ENCODE measurements around the gene TMEM161A. TPM values are rescaled to one million over a fixed set of nuclear protein-coding genes. Genes with fewer than 3 reads are reported as not detected.
"Not testable (repeated sequence)": the region's sequence is repeated elsewhere in the genome, so short reads cannot be mapped to it uniquely, and the experiment has no call there.

The TMEM161A gene
- polyA plus RNA-seq, 1 donor from 2014 or later, result 19.5 TPM

DNA sequence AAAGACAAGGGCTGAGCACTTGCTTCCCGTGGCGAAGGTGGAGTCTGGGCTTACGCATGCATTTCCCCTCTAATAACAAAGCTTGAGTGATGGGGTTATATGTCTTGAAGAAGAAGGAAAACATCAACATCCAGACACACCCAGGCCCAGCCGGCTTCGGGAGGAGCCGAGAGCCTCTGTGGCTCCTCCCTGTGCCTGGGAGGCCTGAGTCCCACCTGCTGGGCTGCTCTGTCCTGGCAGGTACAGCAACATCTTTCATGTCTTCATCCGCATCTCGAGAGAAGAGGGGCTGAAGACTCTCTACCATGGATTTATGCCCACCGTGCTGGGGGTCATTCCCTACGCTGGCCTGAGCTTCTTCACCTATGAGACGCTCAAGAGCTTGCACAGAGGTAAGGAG lies 30.6 kb downstream of the TMEM161A start:
- H3K9me3 ChIP-seq (ENCODE audit: low read length), result no peaks in the 10 kb centered on the region
- H3K4me3 ChIP-seq (ENCODE audit: low read length), result no peak overlapping the region
- no peaks in the 10 kb centered on the region for H3K9me2 ChIP-seq (ENCODE audit: insufficient read depth, low read length)
- no peaks in the 10 kb centered on the region for H3K79me2 ChIP-seq (replicated peaks; ENCODE audit: insufficient read depth, low read length)
- H3K27me3 ChIP-seq (ENCODE audit: insufficient read depth, low read depth, low read length), result no peaks in the 10 kb centered on the region
- H3K27ac ChIP-seq (ENCODE audit: low read length), result no peak overlapping the region
- H4K20me1 ChIP-seq (ENCODE audit: insufficient read depth), result no peaks in the 10 kb centered on the region
- no peaks in the 10 kb centered on the region for H3F3A ChIP-seq (ENCODE audit: insufficient read depth, low read length, poor library complexity, severe bottlenecking)
- H2AFZ ChIP-seq (ENCODE audit: low read depth, low read length), result no peak overlapping the region
- H3K9ac ChIP-seq (ENCODE audit: low read length), result no peak overlapping the region
- TF ChIP-seq MXI1 (conservative IDR thresholded peaks at IDR 0.05; ENCODE audit: poor library complexity, severe bottlenecking) (no peak), EP300 (conservative IDR thresholded peaks at IDR 0.05; ENCODE audit: poor library complexity, severe bottlenecking) (no peak)
- TF ChIP-seq, protein P1, sequence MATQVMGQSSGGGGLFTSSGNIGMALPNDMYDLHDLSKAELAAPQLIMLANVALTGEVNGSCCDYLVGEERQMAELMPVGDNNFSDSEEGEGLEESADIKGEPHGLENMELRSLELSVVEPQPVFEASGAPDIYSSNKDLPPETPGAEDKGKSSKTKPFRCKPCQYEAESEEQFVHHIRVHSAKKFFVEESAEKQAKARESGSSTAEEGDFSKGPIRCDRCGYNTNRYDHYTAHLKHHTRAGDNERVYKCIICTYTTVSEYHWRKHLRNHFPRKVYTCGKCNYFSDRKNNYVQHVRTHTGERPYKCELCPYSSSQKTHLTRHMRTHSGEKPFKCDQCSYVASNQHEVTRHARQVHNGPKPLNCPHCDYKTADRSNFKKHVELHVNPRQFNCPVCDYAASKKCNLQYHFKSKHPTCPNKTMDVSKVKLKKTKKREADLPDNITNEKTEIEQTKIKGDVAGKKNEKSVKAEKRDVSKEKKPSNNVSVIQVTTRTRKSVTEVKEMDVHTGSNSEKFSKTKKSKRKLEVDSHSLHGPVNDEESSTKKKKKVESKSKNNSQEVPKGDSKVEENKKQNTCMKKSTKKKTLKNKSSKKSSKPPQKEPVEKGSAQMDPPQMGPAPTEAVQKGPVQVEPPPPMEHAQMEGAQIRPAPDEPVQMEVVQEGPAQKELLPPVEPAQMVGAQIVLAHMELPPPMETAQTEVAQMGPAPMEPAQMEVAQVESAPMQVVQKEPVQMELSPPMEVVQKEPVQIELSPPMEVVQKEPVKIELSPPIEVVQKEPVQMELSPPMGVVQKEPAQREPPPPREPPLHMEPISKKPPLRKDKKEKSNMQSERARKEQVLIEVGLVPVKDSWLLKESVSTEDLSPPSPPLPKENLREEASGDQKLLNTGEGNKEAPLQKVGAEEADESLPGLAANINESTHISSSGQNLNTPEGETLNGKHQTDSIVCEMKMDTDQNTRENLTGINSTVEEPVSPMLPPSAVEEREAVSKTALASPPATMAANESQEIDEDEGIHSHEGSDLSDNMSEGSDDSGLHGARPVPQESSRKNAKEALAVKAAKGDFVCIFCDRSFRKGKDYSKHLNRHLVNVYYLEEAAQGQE (IDR thresholded peaks at IDR 0.05; ENCODE audit: borderline replicate concordance), result no peak
- no peak overlapping the region for H3K4me2 ChIP-seq (ENCODE audit: low read length)
- no peaks in the 10 kb centered on the region for H3K36me3 ChIP-seq (ENCODE audit: insufficient read depth, low read length)

DNA sequence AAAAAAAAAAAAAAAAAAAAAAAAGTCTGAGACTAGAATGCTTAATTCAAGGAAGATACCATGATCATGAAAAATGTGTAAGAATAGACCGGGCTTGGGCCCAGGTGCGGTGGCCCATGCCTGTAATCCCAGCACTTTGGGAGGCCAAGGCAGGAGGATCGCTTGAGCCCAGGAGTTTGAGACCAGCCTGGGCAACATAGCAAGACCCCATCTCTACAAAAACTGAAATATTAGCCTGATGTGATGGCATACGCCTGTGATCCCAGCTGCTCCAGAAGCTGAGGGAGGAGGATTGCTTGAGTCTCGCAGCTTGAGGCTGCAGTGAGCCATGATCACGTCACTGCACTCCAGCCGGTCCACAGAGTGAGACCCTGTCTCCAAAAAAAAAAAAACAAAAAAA lies 31.3 kb downstream of the TMEM161A start:
- not testable (repeated sequence) for H2AFZ ChIP-seq (ENCODE audit: low read depth, low read length); H3F3A ChIP-seq (ENCODE audit: insufficient read depth, low read length, poor library complexity, severe bottlenecking); H3K9ac ChIP-seq (ENCODE audit: low read length); H3K36me3 ChIP-seq (ENCODE audit: insufficient read depth, low read length); H3K9me3 ChIP-seq (ENCODE audit: low read length); H3K9me2 ChIP-seq (ENCODE audit: insufficient read depth, low read length); H4K20me1 ChIP-seq (ENCODE audit: insufficient read depth); H3K27ac ChIP-seq (ENCODE audit: low read length); H3K79me2 ChIP-seq (replicated peaks; ENCODE audit: insufficient read depth, low read length); H3K4me2 ChIP-seq (ENCODE audit: low read length); H3K4me3 ChIP-seq (ENCODE audit: low read length); H3K27me3 ChIP-seq (ENCODE audit: insufficient read depth, low read depth, low read length)

DNA sequence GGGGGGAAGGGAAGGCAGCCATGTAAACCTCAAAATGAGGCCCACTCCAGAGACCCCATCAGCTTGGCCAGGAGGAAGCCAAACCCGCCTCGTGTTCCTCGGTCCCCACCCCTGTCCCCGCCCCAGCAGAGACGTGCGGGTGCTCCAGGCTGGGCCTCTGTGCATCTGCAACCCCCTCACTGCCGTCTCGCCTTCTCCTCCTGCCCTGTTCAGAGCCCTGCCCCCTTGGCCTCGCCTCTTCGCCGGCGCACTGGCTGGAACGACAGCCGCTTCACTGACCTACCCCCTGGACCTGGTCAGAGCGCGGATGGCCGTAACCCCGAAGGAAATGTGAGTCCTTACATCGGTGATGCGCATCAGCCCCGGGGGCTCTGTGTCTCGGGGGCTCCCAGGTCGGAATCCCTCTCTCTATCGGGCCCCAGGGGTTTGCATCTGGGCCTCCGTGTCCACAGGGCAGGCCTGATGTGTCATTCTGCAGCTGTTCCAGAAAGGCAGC lies 32.2 kb downstream of the TMEM161A start:
- H3K9me3 ChIP-seq (ENCODE audit: low read length), result no peaks in the 10 kb centered on the region
- H2AFZ ChIP-seq (ENCODE audit: low read depth, low read length), result no peak overlapping the region
- no peak overlapping the region for H3K27ac ChIP-seq (ENCODE audit: low read length)
- H3K36me3 ChIP-seq (ENCODE audit: insufficient read depth, low read length), result no peaks in the 10 kb centered on the region
- H3K4me3 ChIP-seq (ENCODE audit: low read length), result no peak overlapping the region
- TF ChIP-seq POLR2AphosphoS5 (IDR thresholded peaks at IDR 0.05), result no peak
- TF ChIP-seq RAD21 (conservative IDR thresholded peaks at IDR 0.05), result no peak
- TF ChIP-seq, protein P2, sequence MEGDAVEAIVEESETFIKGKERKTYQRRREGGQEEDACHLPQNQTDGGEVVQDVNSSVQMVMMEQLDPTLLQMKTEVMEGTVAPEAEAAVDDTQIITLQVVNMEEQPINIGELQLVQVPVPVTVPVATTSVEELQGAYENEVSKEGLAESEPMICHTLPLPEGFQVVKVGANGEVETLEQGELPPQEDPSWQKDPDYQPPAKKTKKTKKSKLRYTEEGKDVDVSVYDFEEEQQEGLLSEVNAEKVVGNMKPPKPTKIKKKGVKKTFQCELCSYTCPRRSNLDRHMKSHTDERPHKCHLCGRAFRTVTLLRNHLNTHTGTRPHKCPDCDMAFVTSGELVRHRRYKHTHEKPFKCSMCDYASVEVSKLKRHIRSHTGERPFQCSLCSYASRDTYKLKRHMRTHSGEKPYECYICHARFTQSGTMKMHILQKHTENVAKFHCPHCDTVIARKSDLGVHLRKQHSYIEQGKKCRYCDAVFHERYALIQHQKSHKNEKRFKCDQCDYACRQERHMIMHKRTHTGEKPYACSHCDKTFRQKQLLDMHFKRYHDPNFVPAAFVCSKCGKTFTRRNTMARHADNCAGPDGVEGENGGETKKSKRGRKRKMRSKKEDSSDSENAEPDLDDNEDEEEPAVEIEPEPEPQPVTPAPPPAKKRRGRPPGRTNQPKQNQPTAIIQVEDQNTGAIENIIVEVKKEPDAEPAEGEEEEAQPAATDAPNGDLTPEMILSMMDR (IDR thresholded peaks at IDR 0.05; ENCODE audit: poor library complexity, severe bottlenecking), result no peak
- TF ChIP-seq, protein P1 (IDR thresholded peaks at IDR 0.05; ENCODE audit: borderline replicate concordance), result no peak
- TF ChIP-seq EZH2 (IDR thresholded peaks at IDR 0.05; ENCODE audit: borderline replicate concordance, insufficient read depth, low read length, poor library complexity, severe bottlenecking), result no peak
- TF ChIP-seq TAF1 (IDR thresholded peaks at IDR 0.05; ENCODE audit: low read depth), result no peak
- TF ChIP-seq MXI1 (conservative IDR thresholded peaks at IDR 0.05; ENCODE audit: poor library complexity, severe bottlenecking), result no peak
- no peak for TF ChIP-seq SMC3 (conservative IDR thresholded peaks at IDR 0.05; ENCODE audit: poor library complexity)
- no peak for TF ChIP-seq EP300 (conservative IDR thresholded peaks at IDR 0.05; ENCODE audit: poor library complexity, severe bottlenecking)
- H4K20me1 ChIP-seq (ENCODE audit: insufficient read depth), result no peaks in the 10 kb centered on the region
- no peaks in the 10 kb centered on the region for H3F3A ChIP-seq (ENCODE audit: insufficient read depth, low read length, poor library complexity, severe bottlenecking)
- no peaks in the 10 kb centered on the region for H3K27me3 ChIP-seq (ENCODE audit: insufficient read depth, low read depth, low read length)
- no peaks in the 10 kb centered on the region for H3K79me2 ChIP-seq (replicated peaks; ENCODE audit: insufficient read depth, low read length)
- H3K9ac ChIP-seq (ENCODE audit: low read length), result no peak overlapping the region
- no peaks in the 10 kb centered on the region for H3K9me2 ChIP-seq (ENCODE audit: insufficient read depth, low read length)
- H3K4me2 ChIP-seq (ENCODE audit: low read length), result no peak overlapping the region

Data from neural cell (in vitro differentiated cells).